HL-60 (cell line): ENCODE measurements around the gene ZBTB32.

Experiments used
- DNase-seq, 2 experiments: peaks; one replicate each; pipeline ENCODE4 v3.0.0-alpha.2; 2010 to 2020; ENCODE audit warnings: low read depth in 1 of 2, low spot score in 1 of 2
- H3K27ac ChIP-seq: fragments of 250-450 bp; sonication (Bioruptor Pico); replicated peaks from 2 replicates; pipeline ENCODE4 v1.5.1; 2020; ENCODE audit warnings: mild to moderate bottlenecking, moderate library complexity
- H3K27me3 ChIP-seq: fragments of 250-450 bp; sonication (Bioruptor Pico); 2 replicates; pipeline ENCODE4 v1.5.1; 2021; ENCODE audit warnings: mild to moderate bottlenecking, moderate library complexity; ENCODE audit not compliant: insufficient read depth, poor library complexity, severe bottlenecking
- H3K4me3 ChIP-seq: replicated peaks from 2 replicates; pipeline ENCODE4 v1.5.1; 2011; ENCODE audit warnings: mild to moderate bottlenecking, control low read depth, low read length; ENCODE audit not compliant: insufficient read depth
- GABPA ChIP-seq: IDR thresholded peaks from 2 replicates; pipeline ENCODE4 v1.6.1; 2012; ENCODE audit warnings: low read depth
- POLR2AphosphoS5 ChIP-seq: IDR thresholded peaks from 2 replicates; pipeline ENCODE4 v1.6.1; 2012; ENCODE audit warnings: low read depth
- SPI1 ChIP-seq: IDR thresholded peaks from 2 replicates; pipeline ENCODE4 v1.6.1; 2012; ENCODE audit warnings: low read depth, mild to moderate bottlenecking, borderline replicate concordance
- TF ChIP-seq, protein P1 (sequence below): IDR thresholded peaks from one replicate; pipeline ENCODE4 v1.5.1; 2011; ENCODE audit warnings: low read length, control low read depth, inconsistent platforms; ENCODE audit not compliant: insufficient read depth
- TF ChIP-seq, protein P2 (sequence below): IDR thresholded peaks from 2 replicates; pipeline ENCODE4 v1.6.1; 2012; ENCODE audit warnings: low read depth; ENCODE audit not compliant: insufficient replicate concordance

The ZBTB32 gene

DNA sequence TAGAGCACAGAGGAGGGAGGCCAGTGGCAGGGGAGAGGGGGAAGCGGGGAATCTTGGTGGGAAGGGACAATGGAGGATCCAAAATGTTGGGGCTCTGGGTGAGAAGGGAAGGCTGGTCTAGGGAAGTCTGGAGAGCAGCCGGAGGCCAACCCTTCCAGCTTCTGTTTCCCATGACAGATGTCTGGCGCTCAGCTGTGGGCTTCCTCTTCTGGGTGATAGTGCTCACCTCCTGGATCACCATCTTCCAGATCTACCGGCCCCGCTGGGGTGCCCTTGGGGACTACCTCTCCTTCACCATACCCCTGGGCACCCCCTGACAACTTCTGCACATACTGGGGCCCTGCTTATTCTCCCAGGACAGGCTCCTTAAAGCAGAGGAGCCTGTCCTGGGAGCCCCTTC, 42.2 kb downstream of the ZBTB32 start:
- DNase-seq: peak; percentile 42 to 50
- Histone ChIP-seq H3K27me3 (no peaks in the 10 kb centered on the region), H3K27ac (peak overlapping the region; percentile 98), H3K4me3 (peak overlapping the region; percentile 79)
- TF ChIP-seq GABPA (no peak), SPI1 (peak; percentile 12; the same call in 1 of the 2 replicates)
- TF ChIP-seq, protein P1, sequence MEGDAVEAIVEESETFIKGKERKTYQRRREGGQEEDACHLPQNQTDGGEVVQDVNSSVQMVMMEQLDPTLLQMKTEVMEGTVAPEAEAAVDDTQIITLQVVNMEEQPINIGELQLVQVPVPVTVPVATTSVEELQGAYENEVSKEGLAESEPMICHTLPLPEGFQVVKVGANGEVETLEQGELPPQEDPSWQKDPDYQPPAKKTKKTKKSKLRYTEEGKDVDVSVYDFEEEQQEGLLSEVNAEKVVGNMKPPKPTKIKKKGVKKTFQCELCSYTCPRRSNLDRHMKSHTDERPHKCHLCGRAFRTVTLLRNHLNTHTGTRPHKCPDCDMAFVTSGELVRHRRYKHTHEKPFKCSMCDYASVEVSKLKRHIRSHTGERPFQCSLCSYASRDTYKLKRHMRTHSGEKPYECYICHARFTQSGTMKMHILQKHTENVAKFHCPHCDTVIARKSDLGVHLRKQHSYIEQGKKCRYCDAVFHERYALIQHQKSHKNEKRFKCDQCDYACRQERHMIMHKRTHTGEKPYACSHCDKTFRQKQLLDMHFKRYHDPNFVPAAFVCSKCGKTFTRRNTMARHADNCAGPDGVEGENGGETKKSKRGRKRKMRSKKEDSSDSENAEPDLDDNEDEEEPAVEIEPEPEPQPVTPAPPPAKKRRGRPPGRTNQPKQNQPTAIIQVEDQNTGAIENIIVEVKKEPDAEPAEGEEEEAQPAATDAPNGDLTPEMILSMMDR: no peak
- TF ChIP-seq, protein P2, sequence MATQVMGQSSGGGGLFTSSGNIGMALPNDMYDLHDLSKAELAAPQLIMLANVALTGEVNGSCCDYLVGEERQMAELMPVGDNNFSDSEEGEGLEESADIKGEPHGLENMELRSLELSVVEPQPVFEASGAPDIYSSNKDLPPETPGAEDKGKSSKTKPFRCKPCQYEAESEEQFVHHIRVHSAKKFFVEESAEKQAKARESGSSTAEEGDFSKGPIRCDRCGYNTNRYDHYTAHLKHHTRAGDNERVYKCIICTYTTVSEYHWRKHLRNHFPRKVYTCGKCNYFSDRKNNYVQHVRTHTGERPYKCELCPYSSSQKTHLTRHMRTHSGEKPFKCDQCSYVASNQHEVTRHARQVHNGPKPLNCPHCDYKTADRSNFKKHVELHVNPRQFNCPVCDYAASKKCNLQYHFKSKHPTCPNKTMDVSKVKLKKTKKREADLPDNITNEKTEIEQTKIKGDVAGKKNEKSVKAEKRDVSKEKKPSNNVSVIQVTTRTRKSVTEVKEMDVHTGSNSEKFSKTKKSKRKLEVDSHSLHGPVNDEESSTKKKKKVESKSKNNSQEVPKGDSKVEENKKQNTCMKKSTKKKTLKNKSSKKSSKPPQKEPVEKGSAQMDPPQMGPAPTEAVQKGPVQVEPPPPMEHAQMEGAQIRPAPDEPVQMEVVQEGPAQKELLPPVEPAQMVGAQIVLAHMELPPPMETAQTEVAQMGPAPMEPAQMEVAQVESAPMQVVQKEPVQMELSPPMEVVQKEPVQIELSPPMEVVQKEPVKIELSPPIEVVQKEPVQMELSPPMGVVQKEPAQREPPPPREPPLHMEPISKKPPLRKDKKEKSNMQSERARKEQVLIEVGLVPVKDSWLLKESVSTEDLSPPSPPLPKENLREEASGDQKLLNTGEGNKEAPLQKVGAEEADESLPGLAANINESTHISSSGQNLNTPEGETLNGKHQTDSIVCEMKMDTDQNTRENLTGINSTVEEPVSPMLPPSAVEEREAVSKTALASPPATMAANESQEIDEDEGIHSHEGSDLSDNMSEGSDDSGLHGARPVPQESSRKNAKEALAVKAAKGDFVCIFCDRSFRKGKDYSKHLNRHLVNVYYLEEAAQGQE: no peak

DNA sequence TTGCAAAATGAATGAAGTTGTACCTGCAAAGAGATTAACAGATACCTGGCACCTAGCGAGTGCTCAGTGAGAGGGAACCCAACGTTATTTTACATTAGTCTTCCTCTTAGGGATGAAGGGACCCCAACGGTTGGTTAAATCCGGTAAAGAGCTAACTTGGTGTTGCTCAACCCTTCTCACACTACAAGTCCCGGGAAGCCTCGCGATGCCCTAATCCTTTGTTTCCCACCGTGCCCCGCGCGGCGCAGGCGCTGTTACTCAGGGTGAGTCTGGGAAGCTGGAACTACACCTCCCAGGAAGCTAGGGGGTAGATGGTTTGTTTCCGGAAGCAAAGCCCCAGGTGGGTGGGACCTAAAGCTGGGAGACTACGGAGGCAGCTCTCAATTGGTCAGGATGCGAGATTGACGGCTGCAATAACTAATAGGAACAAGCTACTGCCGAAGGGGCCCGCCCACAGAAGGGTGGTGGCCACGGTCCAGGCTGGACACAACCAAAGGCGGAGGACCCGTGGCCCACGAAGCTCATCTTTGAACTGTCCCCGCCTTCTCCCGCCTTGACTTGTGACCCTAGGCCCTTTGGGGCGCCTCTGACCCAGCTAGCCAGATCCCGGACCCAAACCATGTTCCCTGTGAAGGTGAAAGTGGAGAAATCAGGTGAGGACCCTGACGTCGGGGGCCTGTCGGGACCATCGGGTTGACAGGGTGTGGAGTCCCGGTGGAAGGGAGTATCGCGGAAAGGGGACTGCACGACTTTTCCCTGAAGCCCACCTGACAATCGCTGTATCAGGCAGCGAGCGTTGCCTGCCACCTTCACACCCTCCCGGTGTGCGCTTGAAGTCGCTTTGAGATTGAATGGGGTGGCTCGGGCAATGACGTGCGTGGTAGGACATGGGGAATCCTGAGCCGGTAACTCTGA, 44.0 kb downstream of the ZBTB32 start, which contains the start of gene LIN37:
LIN37 (plus strand) TSS at position 471 of the 915 bp plus-strand sequence; CDS start at position 620, 149 bp downstream.
- Histone ChIP-seq H3K27ac (peak within 1 kb of the TSS; percentile 62), H3K4me3 (peak within 1 kb of the TSS; percentile 97), H3K27me3 (no peaks in the 10 kb centered on the region)
- peak; percentile 99 to 100 for DNase-seq
- peak; percentile 44; the same call in 1 of the 2 replicates for TF ChIP-seq POLR2AphosphoS5
- peak; percentile 88 for TF ChIP-seq GABPA
- TF ChIP-seq SPI1: no peak
- TF ChIP-seq, protein P2: no peak
- TF ChIP-seq, protein P1: no peak

DNA sequence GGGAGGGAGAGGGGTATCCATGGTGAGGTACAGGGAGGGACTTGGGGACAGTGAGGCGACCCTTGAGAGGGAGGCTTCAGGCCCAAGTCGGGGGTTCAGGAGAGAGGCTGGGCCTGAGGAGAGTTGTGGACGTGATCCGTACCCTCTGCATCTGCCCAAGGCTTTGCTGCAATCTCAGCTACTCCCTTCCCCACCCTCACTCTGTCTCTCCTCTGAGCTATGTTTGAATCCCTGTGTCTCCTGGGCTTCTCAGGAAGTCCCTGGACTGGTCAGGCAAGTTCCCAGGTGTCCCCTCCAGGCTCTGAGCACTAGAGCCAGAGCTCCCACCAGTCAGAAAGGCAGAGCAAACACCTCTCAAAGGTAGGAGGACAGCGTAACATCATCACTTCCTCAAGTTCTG, 45.8 kb downstream of the ZBTB32 start:
- no peak overlapping the region for H3K4me3 ChIP-seq
- no peak for DNase-seq
- H3K27ac ChIP-seq: no peak overlapping the region
- H3K27me3 ChIP-seq: no peaks in the 10 kb centered on the region
- TF ChIP-seq, protein P2: no peak
- TF ChIP-seq, protein P1: no peak
- TF ChIP-seq POLR2AphosphoS5 (no peak), GABPA (no peak)
